ENCODE results near the gene CES3.
"Not testable (repeated sequence)": the region's sequence is repeated elsewhere in the genome, so short reads cannot be mapped to it uniquely, and the experiment has no call there.

CES3 gene

DNA sequence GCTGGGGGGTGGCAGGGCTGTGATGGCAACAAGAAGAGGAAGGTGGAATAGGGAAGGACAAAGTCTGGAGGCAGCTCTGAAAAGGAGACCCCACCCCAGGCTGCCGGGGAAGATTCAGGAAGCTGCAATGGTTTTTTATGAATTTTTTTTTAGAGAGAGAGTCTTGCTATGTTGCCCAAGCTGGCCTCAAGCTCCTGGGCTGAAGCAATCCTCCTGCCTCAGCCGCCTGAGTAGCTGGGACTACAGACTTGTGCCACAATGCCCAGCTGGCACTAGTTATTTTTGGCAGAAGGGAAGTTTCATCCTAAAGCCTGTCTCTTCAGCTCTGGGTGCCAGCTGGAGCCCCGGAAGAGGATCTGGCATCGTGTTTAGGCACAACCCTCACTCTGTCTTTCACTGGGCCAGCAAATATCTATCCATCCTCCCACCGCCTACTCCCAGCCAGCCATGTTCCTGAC is 1.3 kb upstream of the CES3 start:
- H3K27me3 Mint-ChIP-seq (ENCODE audit: low read depth): peaks cover under 1% of the 10 kb centered on the region
- H3K4me1 Mint-ChIP-seq (ENCODE audit: low read depth): peaks cover 33% of the 10 kb centered on the region
- no peaks in the 10 kb centered on the region for H3K9me3 Mint-ChIP-seq
- no peak overlapping the region for H3K27ac Mint-ChIP-seq
- H3K36me3 Mint-ChIP-seq (ENCODE audit: low read depth): no peaks in the 10 kb centered on the region
- no peak overlapping the region for H3K4me3 Mint-ChIP-seq

DNA sequence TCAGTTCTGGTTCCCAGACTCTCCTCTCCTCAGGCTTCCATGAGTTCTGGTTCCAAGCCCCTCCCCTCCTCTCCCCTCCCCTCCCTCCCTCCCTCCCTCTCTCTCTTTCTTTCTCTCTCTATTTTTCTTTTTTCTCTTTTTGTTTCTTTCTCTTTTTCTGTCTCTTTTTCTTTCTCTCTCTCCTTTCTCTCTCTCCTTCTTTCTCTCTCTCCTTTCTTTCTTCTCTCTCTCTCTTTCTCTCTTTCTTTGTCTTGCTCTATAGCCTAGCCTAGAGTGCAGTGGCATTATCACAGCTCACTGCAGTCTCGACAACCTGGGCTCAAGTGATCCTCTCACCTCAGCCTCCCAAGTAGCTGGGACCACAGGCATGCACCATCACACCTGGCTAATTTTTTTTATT is 796 bp upstream of the CES3 start:
- H3K4me1 Mint-ChIP-seq (ENCODE audit: low read depth): peaks cover 33% of the 10 kb centered on the region
- peak overlapping the region; percentile 3 for H3K27ac Mint-ChIP-seq
- H3K27me3 Mint-ChIP-seq (ENCODE audit: low read depth): peaks cover 4% of the 10 kb centered on the region
- H3K4me3 Mint-ChIP-seq: no peak overlapping the region
- no peaks in the 10 kb centered on the region for H3K9me3 Mint-ChIP-seq
- no peaks in the 10 kb centered on the region for H3K36me3 Mint-ChIP-seq (ENCODE audit: low read depth)

DNA sequence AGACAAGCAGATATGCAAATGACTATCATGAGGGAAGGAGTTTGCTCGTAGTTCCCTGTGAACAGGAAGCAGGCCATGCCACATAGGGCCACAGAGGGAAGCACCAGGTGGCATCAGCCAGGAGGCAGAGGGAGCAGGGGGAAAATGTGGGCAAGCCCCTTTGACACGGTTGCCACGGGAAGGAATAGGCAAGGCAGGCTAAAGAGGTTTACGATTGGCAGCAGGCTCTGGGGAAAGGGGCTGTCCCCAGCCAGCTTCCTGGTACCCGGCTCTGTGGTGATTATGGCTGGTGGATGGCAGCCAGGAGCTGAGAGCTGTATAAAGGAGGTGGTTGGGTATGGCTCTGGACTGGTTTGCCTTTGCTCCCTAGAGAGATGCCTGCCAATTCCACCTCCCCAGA is 848 bp downstream of the CES3 start:
- H3K4me3 Mint-ChIP-seq: peak overlapping the region; percentile 81
- H3K27ac Mint-ChIP-seq: peak overlapping the region; percentile 89
- H3K36me3 Mint-ChIP-seq (ENCODE audit: low read depth): no peaks in the 10 kb centered on the region
- peaks cover 4% of the 10 kb centered on the region for H3K27me3 Mint-ChIP-seq (ENCODE audit: low read depth)
- no peaks in the 10 kb centered on the region for H3K9me3 Mint-ChIP-seq
- H3K4me1 Mint-ChIP-seq (ENCODE audit: low read depth): peaks cover 32% of the 10 kb centered on the region

DNA sequence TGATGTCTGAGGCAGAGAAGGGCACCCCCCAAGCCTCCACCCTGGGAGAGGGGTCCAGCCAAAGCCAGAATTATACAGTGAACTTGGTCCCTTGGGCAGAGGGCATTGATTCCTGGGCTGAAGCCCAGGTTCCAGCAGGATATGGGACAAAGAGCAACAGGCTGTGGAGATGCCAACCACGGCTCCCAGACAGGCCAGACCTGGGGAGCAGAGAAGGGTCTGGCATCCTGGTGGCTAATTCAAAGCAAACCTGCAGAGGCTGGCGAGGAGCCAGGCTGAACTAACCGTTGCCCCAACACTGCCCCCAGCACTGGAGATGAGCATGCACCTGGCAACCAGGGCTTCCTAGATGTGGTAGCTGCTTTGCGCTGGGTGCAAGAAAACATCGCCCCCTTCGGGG is 3.0 kb downstream of the CES3 start:
- Mint-ChIP-seq H3K36me3 (ENCODE audit: low read depth) (no peaks in the 10 kb centered on the region), H3K27me3 (ENCODE audit: low read depth) (peaks cover 4% of the 10 kb centered on the region), H3K4me3 (no peak overlapping the region), H3K9me3 (no peaks in the 10 kb centered on the region), H3K4me1 (ENCODE audit: low read depth) (peaks cover 20% of the 10 kb centered on the region), H3K27ac (no peak overlapping the region)

DNA sequence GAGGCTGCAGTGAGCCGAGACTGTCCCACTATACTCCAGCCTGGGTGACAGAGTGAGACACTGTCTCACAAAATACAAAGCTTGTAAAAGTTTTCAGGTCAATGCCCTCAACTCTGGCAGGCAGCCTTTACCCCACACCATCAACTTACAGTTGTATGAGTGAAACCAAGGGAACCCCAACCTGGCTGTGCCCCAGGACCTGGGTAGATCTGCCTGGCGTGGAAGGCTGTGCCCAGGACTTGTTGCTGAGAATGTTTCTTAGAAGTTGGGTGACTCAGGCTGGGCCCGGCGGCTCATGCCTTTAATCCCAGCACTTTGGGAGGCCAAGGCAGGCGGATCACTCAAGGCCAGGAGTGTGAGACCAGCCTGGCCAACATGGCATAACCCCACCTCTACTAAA is 7.8 kb downstream of the CES3 start:
- Mint-ChIP-seq H3K4me1 (ENCODE audit: low read depth) (no peaks in the 10 kb centered on the region), H3K4me3 (no peak overlapping the region), H3K36me3 (ENCODE audit: low read depth) (no peaks in the 10 kb centered on the region), H3K27me3 (ENCODE audit: low read depth) (peaks cover 4% of the 10 kb centered on the region), H3K9me3 (no peaks in the 10 kb centered on the region), H3K27ac (no peak overlapping the region)

DNA sequence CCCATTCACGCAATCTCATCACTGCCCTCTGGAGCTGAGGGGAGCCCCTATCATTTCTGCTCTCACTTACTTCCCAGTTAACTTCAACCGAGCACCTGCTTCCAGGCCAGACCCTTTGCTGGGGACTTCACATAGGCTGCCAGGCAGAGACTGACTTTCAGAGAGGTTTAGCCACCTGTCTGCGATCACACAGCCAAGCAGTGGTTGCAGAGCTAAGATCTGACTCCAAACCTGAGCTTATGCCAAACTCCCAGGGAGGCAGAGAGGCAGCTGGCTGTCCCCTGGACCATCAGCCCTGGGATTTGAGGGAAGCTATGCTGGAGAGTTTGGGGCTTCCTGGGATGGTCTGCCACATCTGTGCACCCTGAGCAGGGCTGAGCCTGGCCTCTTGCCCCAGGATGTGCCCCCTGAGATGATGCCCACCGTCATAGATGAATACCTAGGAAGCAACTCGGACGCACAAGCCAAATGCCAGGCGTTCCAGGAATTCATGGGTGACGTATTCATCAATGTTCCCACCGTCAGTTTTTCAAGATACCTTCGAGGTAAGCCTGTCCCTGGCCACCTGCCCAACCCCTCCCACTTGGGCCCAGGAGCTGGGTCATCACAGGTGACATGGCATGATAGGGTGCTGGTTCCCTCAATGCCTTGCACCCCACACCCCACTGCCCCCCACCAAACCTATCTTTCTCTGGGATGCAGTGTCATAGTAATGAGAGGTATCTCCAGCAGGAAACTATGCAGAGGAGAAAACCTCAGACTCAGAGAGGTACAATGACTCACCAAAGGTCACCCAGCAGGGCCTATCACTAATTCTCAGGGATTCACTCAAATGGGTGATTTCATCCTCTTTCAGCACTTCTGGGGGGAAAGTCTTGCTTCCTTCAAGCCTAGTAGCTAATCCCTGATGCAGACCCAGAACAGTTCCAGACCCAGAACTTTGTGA is 10.0 kb downstream of the CES3 start:
- Mint-ChIP-seq H3K27me3 (ENCODE audit: low read depth) (no peaks in the 10 kb centered on the region), H3K4me3 (no peak overlapping the region), H3K4me1 (ENCODE audit: low read depth) (peaks cover 13% of the 10 kb centered on the region), H3K9me3 (no peaks in the 10 kb centered on the region), H3K27ac (no peak overlapping the region), H3K36me3 (ENCODE audit: low read depth) (peaks cover 4% of the 10 kb centered on the region)

DNA sequence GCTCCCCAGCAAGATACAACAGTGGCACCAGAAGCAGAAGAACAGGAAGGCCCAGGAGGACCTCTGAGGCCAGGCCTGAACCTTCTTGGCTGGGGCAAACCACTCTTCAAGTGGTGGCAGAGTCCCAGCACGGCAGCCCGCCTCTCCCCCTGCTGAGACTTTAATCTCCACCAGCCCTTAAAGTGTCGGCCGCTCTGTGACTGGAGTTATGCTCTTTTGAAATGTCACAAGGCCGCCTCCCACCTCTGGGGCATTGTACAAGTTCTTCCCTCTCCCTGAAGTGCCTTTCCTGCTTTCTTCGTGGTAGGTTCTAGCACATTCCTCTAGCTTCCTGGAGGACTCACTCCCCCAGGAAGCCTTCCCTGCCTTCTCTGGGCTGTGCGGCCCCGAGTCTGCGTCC is 11.9 kb downstream of the CES3 start:
- H3K4me1 Mint-ChIP-seq (ENCODE audit: low read depth): peaks cover 22% of the 10 kb centered on the region
- H3K4me3 Mint-ChIP-seq: no peak overlapping the region
- H3K27ac Mint-ChIP-seq: no peak overlapping the region
- H3K36me3 Mint-ChIP-seq (ENCODE audit: low read depth): peaks cover 4% of the 10 kb centered on the region
- no peaks in the 10 kb centered on the region for H3K27me3 Mint-ChIP-seq (ENCODE audit: low read depth)
- H3K9me3 Mint-ChIP-seq: no peaks in the 10 kb centered on the region

DNA sequence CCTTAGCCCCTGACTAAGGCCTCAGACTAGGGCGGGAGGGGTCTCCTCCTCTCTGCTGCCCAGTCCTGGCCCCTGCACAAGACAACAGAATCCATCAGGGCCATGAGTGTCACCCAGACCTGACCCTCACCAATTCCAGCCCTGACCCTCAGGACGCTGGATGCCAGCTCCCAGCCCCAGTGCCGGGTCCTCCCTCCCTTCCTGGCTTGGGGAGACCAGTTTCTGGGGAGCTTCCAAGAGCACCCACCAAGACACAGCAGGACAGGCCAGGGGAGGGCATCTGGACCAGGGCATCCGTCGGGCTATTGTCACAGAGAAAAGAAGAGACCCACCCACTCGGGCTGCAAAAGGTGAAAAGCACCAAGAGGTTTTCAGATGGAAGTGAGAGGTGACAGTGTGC is 12.7 kb downstream of the CES3 start:
- no peaks in the 10 kb centered on the region for H3K9me3 Mint-ChIP-seq
- H3K27ac Mint-ChIP-seq: no peak overlapping the region
- H3K36me3 Mint-ChIP-seq (ENCODE audit: low read depth): peaks cover 4% of the 10 kb centered on the region
- peaks cover 26% of the 10 kb centered on the region for H3K4me1 Mint-ChIP-seq (ENCODE audit: low read depth)
- H3K27me3 Mint-ChIP-seq (ENCODE audit: low read depth): no peaks in the 10 kb centered on the region
- H3K4me3 Mint-ChIP-seq: no peak overlapping the region

DNA sequence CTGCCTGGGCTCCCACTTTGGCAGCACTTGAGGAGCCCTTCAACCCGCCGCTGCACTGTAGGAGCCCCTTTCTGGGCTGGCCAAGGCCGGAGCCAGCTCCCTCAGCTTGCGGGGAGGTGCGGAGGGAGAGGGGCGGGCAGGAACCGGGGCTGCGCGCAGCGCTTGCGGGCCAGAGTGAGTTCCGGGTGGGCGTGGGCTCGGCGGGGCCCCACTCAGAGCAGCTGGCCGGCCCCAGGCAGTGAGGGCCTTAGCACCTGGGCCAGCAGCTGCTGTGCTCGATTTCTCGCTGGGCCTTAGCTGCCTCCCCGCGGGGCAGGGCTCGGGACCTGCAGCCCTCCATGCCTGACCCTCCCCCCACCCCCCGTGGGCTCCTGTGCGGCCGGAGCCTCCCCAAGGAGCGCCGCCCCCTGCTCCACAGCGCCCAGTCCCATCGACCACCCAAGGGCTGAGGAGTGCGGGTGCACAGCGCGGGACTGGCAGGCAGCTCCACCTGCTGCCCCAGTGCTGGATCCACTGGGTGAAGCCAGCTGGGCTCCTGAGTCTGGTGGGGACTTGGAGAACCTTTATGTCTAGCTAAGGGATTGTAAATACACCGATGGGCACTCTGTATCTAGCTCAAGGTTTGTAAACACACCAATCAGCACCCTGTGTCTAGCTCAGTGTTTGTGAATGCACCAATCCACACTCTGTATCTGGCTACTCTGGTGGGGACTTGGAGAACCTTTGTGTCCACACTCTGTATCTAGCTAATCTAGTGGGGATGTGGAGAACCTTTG is 13.3 kb downstream of the CES3 start:
- Mint-ChIP-seq H3K4me1 (ENCODE audit: low read depth) (peaks cover 32% of the 10 kb centered on the region), H3K27ac (peak overlapping the region; percentile 87), H3K4me3 (peak overlapping the region; percentile 81)
- H3K36me3 Mint-ChIP-seq (ENCODE audit: low read depth); H3K27me3 Mint-ChIP-seq (ENCODE audit: low read depth); H3K9me3 Mint-ChIP-seq: not testable (repeated sequence)

DNA sequence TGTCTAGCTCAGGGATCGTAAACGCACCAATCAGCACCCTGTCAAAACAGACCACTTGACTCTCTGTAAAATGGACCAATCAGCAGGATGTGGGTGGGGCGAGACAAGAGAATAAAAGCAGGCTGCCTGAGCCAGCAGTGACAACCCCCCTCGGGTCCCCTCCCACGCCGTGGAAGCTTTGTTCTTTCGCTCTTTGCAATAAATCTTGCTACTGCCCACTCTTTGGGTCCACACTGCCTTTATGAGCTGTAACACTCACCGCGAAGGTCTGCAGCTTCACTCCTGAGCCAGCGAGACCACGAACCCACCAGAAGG is 13.8 kb downstream of the CES3 start:
- Mint-ChIP-seq H3K27ac (peak overlapping the region; percentile 87), H3K4me3 (peak overlapping the region; percentile 81), H3K4me1 (ENCODE audit: low read depth) (peaks cover 34% of the 10 kb centered on the region)
- H3K9me3 Mint-ChIP-seq; H3K36me3 Mint-ChIP-seq (ENCODE audit: low read depth); H3K27me3 Mint-ChIP-seq (ENCODE audit: low read depth): not testable (repeated sequence)

DNA sequence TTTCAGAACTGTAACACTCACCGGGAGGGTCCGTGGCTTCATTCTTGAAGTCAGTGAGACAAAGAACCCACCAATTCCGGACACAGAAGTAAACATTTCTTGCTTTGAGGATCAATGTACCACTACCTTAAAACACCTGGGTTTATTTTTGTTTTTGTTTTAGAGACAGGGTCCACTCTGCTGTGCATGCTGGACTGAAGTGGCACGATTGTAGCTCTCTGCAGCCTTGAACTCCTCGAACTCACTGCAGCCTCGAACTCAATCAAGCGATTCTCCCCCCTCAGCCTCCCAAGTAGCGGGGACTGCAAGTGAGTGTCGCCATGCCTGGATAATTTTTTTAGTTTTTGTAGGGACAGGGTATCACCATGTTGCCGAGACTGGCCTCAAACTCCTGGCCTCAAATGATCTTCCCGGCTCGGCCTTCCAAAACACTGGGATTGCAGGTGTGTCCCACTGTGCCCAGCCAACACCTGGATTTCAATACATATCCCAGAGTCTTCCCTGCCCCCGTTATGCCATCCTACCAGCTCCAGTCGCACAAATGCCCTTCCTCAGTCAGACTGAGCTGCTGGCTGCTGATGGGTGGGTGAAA is 14.3 kb downstream of the CES3 start:
- H3K4me3 Mint-ChIP-seq: peak overlapping the region; percentile 81
- H3K27me3 Mint-ChIP-seq (ENCODE audit: low read depth): no peaks in the 10 kb centered on the region
- H3K36me3 Mint-ChIP-seq (ENCODE audit: low read depth): peaks cover 4% of the 10 kb centered on the region
- peaks cover 35% of the 10 kb centered on the region for H3K4me1 Mint-ChIP-seq (ENCODE audit: low read depth)
- H3K9me3 Mint-ChIP-seq: no peaks in the 10 kb centered on the region
- H3K27ac Mint-ChIP-seq: peak overlapping the region; percentile 87

DNA sequence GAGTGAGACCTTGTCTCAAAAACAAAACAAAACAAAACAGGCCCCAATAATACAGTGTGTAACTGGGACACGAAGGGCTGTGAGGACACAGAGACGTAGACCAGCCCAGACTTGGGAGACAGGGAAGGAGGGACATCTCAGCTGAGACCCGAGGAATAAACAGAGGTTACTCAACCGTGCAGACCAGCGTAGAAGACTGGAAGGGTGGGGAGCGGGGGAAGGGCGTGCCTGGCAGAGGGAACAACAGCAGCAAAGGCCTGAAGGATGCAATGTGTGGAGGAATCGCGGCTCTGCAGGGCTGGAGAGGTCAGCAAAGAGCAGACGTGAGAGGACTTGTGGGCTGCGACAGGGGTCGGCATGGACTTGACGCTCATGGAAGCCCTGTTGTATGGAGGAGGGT is 15.7 kb downstream of the CES3 start:
- Mint-ChIP-seq H3K4me3 (no peak overlapping the region), H3K9me3 (no peaks in the 10 kb centered on the region), H3K27ac (peak overlapping the region; percentile 74), H3K4me1 (ENCODE audit: low read depth) (peaks cover 40% of the 10 kb centered on the region), H3K27me3 (ENCODE audit: low read depth) (no peaks in the 10 kb centered on the region), H3K36me3 (ENCODE audit: low read depth) (peaks cover 4% of the 10 kb centered on the region)

DNA sequence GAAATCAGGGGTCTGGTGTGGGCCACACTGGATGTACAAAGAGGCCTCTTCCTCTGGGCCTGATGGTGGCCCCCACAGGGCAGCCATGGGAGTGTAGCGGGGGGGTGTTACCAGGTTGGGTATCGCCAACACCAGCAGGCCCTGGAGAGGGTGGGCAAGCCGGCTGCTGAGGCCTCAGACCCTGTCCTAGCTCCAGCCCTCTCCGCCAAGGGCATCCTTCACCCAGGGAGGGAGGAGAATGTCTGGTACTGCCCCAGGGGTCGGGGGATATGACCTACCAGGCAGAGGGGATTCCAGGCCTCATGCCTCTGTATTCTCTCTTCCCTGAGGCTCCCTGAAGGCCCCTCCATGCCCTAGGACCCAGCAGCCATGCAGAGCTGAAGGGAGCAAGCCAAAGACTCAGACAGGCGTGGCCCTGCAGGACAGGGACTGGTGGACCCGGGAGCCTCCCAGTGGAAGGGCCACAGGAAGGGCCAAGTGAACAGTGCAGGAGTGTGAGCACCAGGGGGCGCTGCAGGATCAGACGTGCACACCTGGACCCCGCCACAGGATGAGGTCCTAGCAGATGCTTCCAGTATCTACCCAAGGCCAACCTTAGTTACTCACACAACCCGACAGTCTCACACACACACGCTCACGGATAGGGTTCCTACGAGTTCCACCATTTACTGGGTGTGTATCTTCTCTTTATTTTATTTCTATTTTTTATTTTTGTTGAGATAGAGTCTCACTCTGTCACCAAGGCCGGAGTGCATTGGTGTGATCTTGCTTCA is 16.5 kb downstream of the CES3 start:
- H3K4me1 Mint-ChIP-seq (ENCODE audit: low read depth): peaks cover 46% of the 10 kb centered on the region
- H3K36me3 Mint-ChIP-seq (ENCODE audit: low read depth): peaks cover 4% of the 10 kb centered on the region
- H3K27ac Mint-ChIP-seq: peak overlapping the region; percentile 85
- H3K27me3 Mint-ChIP-seq (ENCODE audit: low read depth): no peaks in the 10 kb centered on the region
- no peak overlapping the region for H3K4me3 Mint-ChIP-seq
- no peaks in the 10 kb centered on the region for H3K9me3 Mint-ChIP-seq

DNA sequence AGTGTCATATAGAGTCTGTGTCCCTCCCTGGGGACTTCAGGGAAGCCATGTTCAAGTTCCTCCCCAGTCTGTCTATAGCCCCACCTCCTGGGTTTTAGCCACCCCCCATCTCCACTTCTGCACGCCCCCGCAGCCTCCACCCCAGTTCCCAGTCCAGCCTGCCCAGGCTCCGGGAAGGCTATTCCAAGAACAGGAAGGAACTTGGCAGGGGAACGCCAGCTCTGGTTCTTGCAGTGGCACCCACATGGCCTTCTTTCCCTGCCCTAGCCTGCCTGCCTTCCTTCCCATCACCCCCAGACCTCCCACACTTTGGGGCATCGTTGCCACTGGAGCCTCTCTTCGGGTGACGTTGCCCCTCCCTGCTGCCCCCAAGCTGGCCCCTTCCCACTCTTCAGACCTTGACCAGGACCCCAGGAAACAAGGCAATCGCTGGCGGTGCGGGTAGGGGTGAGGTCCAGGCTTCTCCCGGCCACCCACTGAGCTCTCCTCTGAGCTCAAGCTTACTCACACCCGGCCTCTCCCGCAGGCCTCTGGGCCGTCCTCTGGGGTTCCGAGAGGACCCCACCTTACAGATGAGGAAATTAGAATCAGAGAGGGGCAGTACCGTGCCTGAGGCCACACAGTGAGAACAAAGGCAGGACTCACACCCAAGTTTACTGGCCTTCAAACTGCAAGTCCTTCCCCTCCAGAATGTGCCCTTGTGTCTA is 18.1 kb downstream of the CES3 start:
- Mint-ChIP-seq H3K4me3 (no peak overlapping the region), H3K27ac (peak overlapping the region; percentile 15), H3K9me3 (no peaks in the 10 kb centered on the region), H3K36me3 (ENCODE audit: low read depth) (peaks cover 4% of the 10 kb centered on the region), H3K27me3 (ENCODE audit: low read depth) (no peaks in the 10 kb centered on the region), H3K4me1 (ENCODE audit: low read depth) (peaks cover 56% of the 10 kb centered on the region)
